ENCODE results near the gene HTRA1.

DNA sequence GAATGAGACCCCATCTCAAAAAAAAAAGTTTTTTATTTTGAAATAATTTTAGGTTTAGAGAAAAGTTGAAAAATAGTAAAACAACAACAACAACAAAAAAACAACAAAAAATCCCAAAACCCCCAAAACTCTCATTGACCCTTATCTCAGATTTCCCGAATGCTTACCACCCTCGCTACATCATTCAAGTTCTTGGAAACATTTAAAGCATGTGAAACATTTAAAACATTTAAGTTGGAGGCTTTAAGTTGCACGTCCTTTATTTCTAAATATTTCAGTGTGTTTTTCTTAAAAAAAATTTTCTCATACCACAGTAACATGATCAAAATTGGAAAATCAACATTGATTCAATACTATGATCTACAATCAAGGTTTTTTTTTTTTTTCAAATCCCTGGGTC is 7.3 kb upstream of the HTRA1 start:
- TF ChIP-seq YY1 (IDR thresholded peaks at IDR 0.05; ENCODE audit: insufficient read depth, insufficient read length) (no peak), ZNF274 (IDR thresholded peaks at IDR 0.05; ENCODE audit: low read depth, low read length) (no peak)

All from NT2/D1 (cell line).